HepG2 (cell line): Measurements from ENCODE around the gene ZBTB20. TPM values are rescaled to one million over a fixed set of nuclear protein-coding genes. Genes with fewer than 3 reads are reported as not detected.

Experiments used
- ATAC-seq: fragments of 200-7000 bp; cut with Tn5 transposase; 3 replicates; pipeline ENCODE4 v1.9.1; 2020; ENCODE audit warnings: mild to moderate bottlenecking, moderate library complexity
- BruUV-seq: library from RNA; stranded (reverse); fragments of 400-500 nt; replicated peaks from 2 replicates; lab custom pipeline; 2021; lab: Mats Ljungman, UMichigan
- CTCF ChIA-PET: fragments of 300-600 bp; formaldehyde crosslinking; extraction: SDS; loops from one replicate; lab custom pipeline; 2021; ENCODE audit warnings: low total read pairs, inconsistent platforms, low intra/inter-chr PET ratio; lab: Yijun Ruan, JAX
- POLR2A ChIA-PET: fragments of 350-600 bp; sonication (Branson Sonifier 250); formaldehyde crosslinking; loops from one replicate; lab custom pipeline; 2020; ENCODE audit warnings: antibody characterized with exemption, inconsistent platforms; lab: Yijun Ruan, JAX
- DNase-seq: peaks from one replicate; pipeline ENCODE4 v3.0.0-alpha.2; 2015; ENCODE audit warnings: low spot score
- FAIRE-seq: peaks from 3 replicates; lab custom pipeline; 2011; peaks lifted over from hg19 to GRCh38; lab: Jason Lieb, UNC
- H2AFZ ChIP-seq: one replicate; pipeline ENCODE4 v1.6.1; 2011; ENCODE audit warnings: low read length, inconsistent platforms
- H3K27ac ChIP-seq: fragments of 300-600 bp; 3 replicates; pipeline ENCODE4 v1.8.0; 2011; ENCODE audit warnings: mixed run types, mild to moderate bottlenecking, mixed read lengths, low read length, inconsistent platforms; ENCODE audit not compliant: insufficient read depth; ENCODE audit errors: extremely low read length
- H3K27me3 ChIP-seq, 2 experiments: fragments of 200-600 bp in 1 of 2; 2 replicates in 1 of 2; 3 replicates in 1 of 2; pipeline versions ENCODE4 v1.6.0 to v1.8.0; 2011; ENCODE audit warnings: low read length in 2 of 2, mild to moderate bottlenecking in 2 of 2, moderate library complexity in 2 of 2, inconsistent platforms in 1 of 2; ENCODE audit not compliant: insufficient read depth in 2 of 2, control insufficient read depth in 1 of 2
- H3K36me3 ChIP-seq, 2 experiments: fragments of 200-600 bp in 1 of 2; replicated peaks in 1 of 2; 2 replicates in 1 of 2; 3 replicates in 1 of 2; pipeline versions ENCODE4 v1.5.1 to v1.8.0; 2011; ENCODE audit warnings: low read length in 2 of 2, inconsistent platforms in 1 of 2; ENCODE audit not compliant: insufficient read depth in 2 of 2, control insufficient read depth in 1 of 2
- H3K4me1 ChIP-seq: 2 replicates; pipeline ENCODE4 v1.5.1; 2012; ENCODE audit warnings: low read length, inconsistent platforms; ENCODE audit not compliant: insufficient read depth
- H3K4me2 ChIP-seq: 2 replicates; pipeline ENCODE4 v1.6.0; 2011; ENCODE audit warnings: low read depth, low read length, inconsistent platforms
- H3K4me3 ChIP-seq, 3 experiments: fragments of 200-600 bp in 1 of 3; sonication (generic), shearing (Covaris generic) in 1 of 3; replicated peaks in 1 of 3; 2 replicates each; pipeline ENCODE4 v1.5.1; 2011 to 2016; ENCODE audit warnings: low read length in 3 of 3, inconsistent platforms in 2 of 3, low read depth in 2 of 3, mild to moderate bottlenecking in 2 of 3, control low read depth in 1 of 3, mixed read lengths in 1 of 3; ENCODE audit not compliant: insufficient read depth in 1 of 3
- H3K79me2 ChIP-seq: one replicate; pipeline ENCODE4 v1.6.1; 2011; ENCODE audit warnings: low read length, inconsistent platforms; ENCODE audit not compliant: insufficient read depth
- H3K9ac ChIP-seq: 2 replicates; pipeline ENCODE4 v1.6.0; 2011; ENCODE audit warnings: mild to moderate bottlenecking, low read depth, low read length, inconsistent platforms; ENCODE audit not compliant: insufficient read depth
- H3K9me3 ChIP-seq: 2 replicates; pipeline ENCODE4 v1.5.1; 2012; ENCODE audit warnings: mild to moderate bottlenecking, low read length
- H4K20me1 ChIP-seq: 2 replicates; pipeline ENCODE4 v1.6.0; 2011; ENCODE audit warnings: inconsistent platforms, mild to moderate bottlenecking, low read length, moderate library complexity; ENCODE audit not compliant: insufficient read depth
- AGO2 ChIP-seq: fragments of 200-400 bp; formaldehyde crosslinking; optimal IDR thresholded peaks from 2 replicates; pipeline ENCODE3; 2017; ENCODE audit warnings: mild to moderate bottlenecking, low read depth, low read length, moderate library complexity
- CSRNP2 ChIP-seq: sonication (generic); formaldehyde crosslinking; conservative IDR thresholded peaks from 2 replicates; pipeline ENCODE4 v1.8.0; 2022; ENCODE audit warnings: low read depth, missing genetic modification reagents
- GATA4 ChIP-seq: sonication (generic); IDR thresholded peaks from 2 replicates; pipeline ENCODE4 v1.6.1; 2016; ENCODE audit warnings: antibody characterized with exemption, low read depth, borderline replicate concordance
- RARG ChIP-seq: sonication (generic); formaldehyde crosslinking; IDR thresholded peaks from 2 replicates; pipeline ENCODE4 v1.4.0; 2020; ENCODE audit warnings: low read depth, mild to moderate bottlenecking, missing genetic modification reagents
- SETDB1 ChIP-seq: sonication (generic); formaldehyde crosslinking; IDR thresholded peaks from 2 replicates; pipeline ENCODE4 v1.5.1; 2020; ENCODE audit warnings: missing genetic modification reagents, mild to moderate bottlenecking, borderline replicate concordance
- SIN3B ChIP-seq: fragments of 150-350 bp; IDR thresholded peaks from 2 replicates; pipeline ENCODE4 v1.6.1; 2014; ENCODE audit warnings: low read length
- SRSF1 ChIP-seq: fragments of 200-400 bp; formaldehyde crosslinking; optimal IDR thresholded peaks from 2 replicates; pipeline ENCODE3; 2017; ENCODE audit warnings: mild to moderate bottlenecking, low read depth, low read length, moderate library complexity
- ZBTB25 ChIP-seq: IDR thresholded peaks from 2 replicates; pipeline ENCODE4 v1.6.1; 2018; ENCODE audit warnings: missing genetic modification reagents
- ZBTB3 ChIP-seq: sonication (generic); formaldehyde crosslinking; IDR thresholded peaks from 2 replicates; pipeline ENCODE4 v1.4.0; 2020; ENCODE audit warnings: low read depth, mild to moderate bottlenecking, moderate library complexity, missing genetic modification reagents, borderline replicate concordance
- ZNF142 ChIP-seq: sonication (generic); formaldehyde crosslinking; IDR thresholded peaks from 2 replicates; pipeline ENCODE4 v1.4.0; 2020; ENCODE audit warnings: missing genetic modification reagents
- ZNF264 ChIP-seq: sonication (generic); formaldehyde crosslinking; IDR thresholded peaks from 2 replicates; pipeline ENCODE4 v1.4.0; 2020; ENCODE audit warnings: missing genetic modification reagents
- ZNF354B ChIP-seq: sonication (generic); formaldehyde crosslinking; IDR thresholded peaks from 2 replicates; pipeline ENCODE4 v1.8.0; 2022; ENCODE audit warnings: mild to moderate bottlenecking, missing genetic modification reagents
- ZNF615 ChIP-seq: sonication (generic); formaldehyde crosslinking; IDR thresholded peaks from 2 replicates; pipeline ENCODE4 v1.5.0; 2020; ENCODE audit warnings: mild to moderate bottlenecking, missing genetic modification reagents, borderline replicate concordance
- ZNF749 ChIP-seq: sonication (generic); formaldehyde crosslinking; IDR thresholded peaks from 2 replicates; pipeline ENCODE4 v1.8.0; 2022; ENCODE audit warnings: mild to moderate bottlenecking, missing genetic modification reagents, moderate library complexity, borderline replicate concordance
- ZNF891 ChIP-seq: sonication (generic); formaldehyde crosslinking; IDR thresholded peaks from 2 replicates; pipeline ENCODE4 v1.5.0; 2020; ENCODE audit warnings: mild to moderate bottlenecking, missing genetic modification reagents
- ZSCAN20 ChIP-seq: sonication (generic); formaldehyde crosslinking; IDR thresholded peaks from 2 replicates; pipeline ENCODE4 v1.4.0; 2020; ENCODE audit warnings: missing genetic modification reagents, mild to moderate bottlenecking, borderline replicate concordance
- WGBS: methylation state at CpG from one replicate; pipeline ENCODE4 v1.1.6; 2017; ENCODE audit warnings: low lambda C conversion rate; 5-methylcytosine and 5-hydroxymethylcytosine counted together
- in situ Hi-C: cut with HindIII; loops from 2 replicates; pipeline ENCODE4 v1.10.0; 2017; ENCODE audit warnings: low pct_unique_long_range_greater_than_20kb; ENCODE audit not compliant: extremely low pct_ligation_motif_present
- intact Hi-C: fragments of 100-400 bp; cut with micrococcal nuclease; formaldehyde crosslinking; loops from one replicate; pipeline ENCODE4 v1.10.0; 2022; ENCODE audit not compliant: unreplicated experiment
- polyA plus RNA-seq, 8 experiments: library from polyadenylated mRNA; depleted of rRNA in 3 of 8; stranded (reverse) in 7 of 8; unstranded in 1 of 8; fragments of >200 nt; fragmentation: Illumina TruSeq in 4 of 8; extraction: Trizol in 4 of 8; gene quantifications; 2 replicates each; pipeline versions ENCODE4 v1.2.1 to v1.2.3, GENCODE V29; 2011 to 2016; ENCODE audit warnings: low read depth in 4 of 8, missing spikeins in 1 of 8, mixed read lengths in 1 of 8; ENCODE audit not compliant: insufficient read depth in 1 of 8
- total RNA-seq, 5 experiments: library from RNA; depleted of rRNA; stranded (reverse); fragments of >200 nt; fragmentation: Illumina TruSeq; extraction: Trizol; gene quantifications; 2 replicates each; pipeline ENCODE4 v1.2.3, GENCODE V29; 2016; ENCODE audit warnings: low read depth in 1 of 5

Gene ZBTB20
- total and polyA plus RNA-seq, 2 of the 13 experiments (the other 11 are each of a cell fraction or from before 2014, with no cell fraction given): 1.9 to 8.8 TPM

GRCh38 chr3:114746502-114746901 lies 400.6 kb downstream of the ZBTB20 start:
- ChIA-PET CTCF (no interaction called here), POLR2A (no interaction called here)
- no peak for DNase-seq
- H3K79me2 ChIP-seq: no peaks in the 10 kb centered on the region
- H3K9ac ChIP-seq: no peak overlapping the region
- TF ChIP-seq ZNF264 (CRISPR knock-in tag) (no peak), AGO2 (no peak), ZSCAN20 (CRISPR knock-in tag) (no peak), ZNF749 (no peak), SRSF1 (no peak), ZNF615 (CRISPR knock-in tag) (no peak), ZBTB25 (CRISPR knock-in tag) (no peak), SETDB1 (CRISPR knock-in tag) (no peak), ZNF142 (CRISPR knock-in tag) (no peak), ZNF354B (CRISPR knock-in tag) (no peak), ZNF891 (CRISPR knock-in tag) (no peak), RARG (CRISPR knock-in tag) (no peak), GATA4 (no peak), CSRNP2 (CRISPR knock-in tag) (no peak), ZBTB3 (CRISPR knock-in tag) (no peak), SIN3B (no peak)
- H3K27me3 ChIP-seq: no peaks in the 10 kb centered on the region
- H3K27ac ChIP-seq: peak overlapping the region; percentile 54
- peak overlapping the region in 2 of 3 experiments; percentile 46 to 55; a peak in 3 of 6 replicates for H3K4me3 ChIP-seq
- H3K4me1 ChIP-seq: peaks cover 46% of the 10 kb centered on the region
- H2AFZ ChIP-seq: no peak overlapping the region
- no peaks in the 10 kb centered on the region for H3K36me3 ChIP-seq
- WGBS: 67% methylated on average over 3 of the region's 3 CpGs
- in situ Hi-C loops (no loop called here), intact Hi-C loops (loop anchor here (2.0 to 10.0 kb wide), 3 partner anchors 14 to 401 kb away; partner anchors contain the start of gene ZBTB20)
- H3K4me2 ChIP-seq: peak overlapping the region; percentile 69
- peak; percentile 43 for ATAC-seq
- FAIRE-seq: peak; percentile 58
- no peaks in the 10 kb centered on the region for H4K20me1 ChIP-seq
- no peaks in the 10 kb centered on the region for H3K9me3 ChIP-seq
- BruUV-seq: TSS peak; percentile 99
